H1 (cell line): ENCODE results near the gene DAP.

Experiments
- BACH1 ChIP-seq: IDR thresholded peaks from 2 replicates; pipeline ENCODE4 v1.6.1; 2012; ENCODE audit warnings: low read length, improper control_type of control experiment
- EZH2 ChIP-seq: fragments of 200-600 bp; sonication (generic); IDR thresholded peaks from 2 replicates; pipeline ENCODE4 v1.7.1; 2012; ENCODE audit warnings: low read depth, mild to moderate bottlenecking, moderate library complexity, low read length, inconsistent platforms; ENCODE audit not compliant: severe bottlenecking
- RAD21 ChIP-seq, 2 experiments: IDR thresholded peaks in 1 of 2; conservative IDR thresholded peaks in 1 of 2; 2 replicates each; pipeline ENCODE4 v1.6.1; 2011; ENCODE audit warnings: low read depth in 2 of 2, low read length in 2 of 2, improper control_type of control experiment in 1 of 2, inconsistent platforms in 1 of 2, mild to moderate bottlenecking in 1 of 2, moderate library complexity in 1 of 2
- TAF1 ChIP-seq: IDR thresholded peaks from 2 replicates; pipeline ENCODE4 v1.6.1; 2011; ENCODE audit warnings: mild to moderate bottlenecking, low read depth, low read length
- TCF12 ChIP-seq: IDR thresholded peaks from 2 replicates; pipeline ENCODE4 v1.6.1; 2011; ENCODE audit warnings: low read depth, mild to moderate bottlenecking, low read length
- YY1 ChIP-seq: IDR thresholded peaks from 2 replicates; pipeline ENCODE4 v1.6.1; 2011; ENCODE audit warnings: low read depth, mild to moderate bottlenecking, low read length
- TF ChIP-seq, protein P1 (sequence below), 3 experiments: IDR thresholded peaks; 1 replicate in 2 of 3; 2 replicates in 1 of 3; pipeline versions ENCODE4 v1.5.1 to v1.6.1; 2011; ENCODE audit warnings: low read length in 3 of 3, mild to moderate bottlenecking in 3 of 3, inconsistent platforms in 2 of 3, low read depth in 1 of 3, moderate library complexity in 1 of 3; ENCODE audit not compliant: insufficient read depth in 1 of 3; ENCODE audit errors: control extremely low read depth in 1 of 3
- TF ChIP-seq, protein P2 (sequence below): IDR thresholded peaks from 2 replicates; pipeline ENCODE4 v1.6.1; 2011; ENCODE audit warnings: low read length, improper control_type of control experiment
- TF ChIP-seq, protein P3 (sequence below): IDR thresholded peaks from 2 replicates; pipeline ENCODE4 v1.6.1; 2012; ENCODE audit warnings: inconsistent platforms

DNA sequence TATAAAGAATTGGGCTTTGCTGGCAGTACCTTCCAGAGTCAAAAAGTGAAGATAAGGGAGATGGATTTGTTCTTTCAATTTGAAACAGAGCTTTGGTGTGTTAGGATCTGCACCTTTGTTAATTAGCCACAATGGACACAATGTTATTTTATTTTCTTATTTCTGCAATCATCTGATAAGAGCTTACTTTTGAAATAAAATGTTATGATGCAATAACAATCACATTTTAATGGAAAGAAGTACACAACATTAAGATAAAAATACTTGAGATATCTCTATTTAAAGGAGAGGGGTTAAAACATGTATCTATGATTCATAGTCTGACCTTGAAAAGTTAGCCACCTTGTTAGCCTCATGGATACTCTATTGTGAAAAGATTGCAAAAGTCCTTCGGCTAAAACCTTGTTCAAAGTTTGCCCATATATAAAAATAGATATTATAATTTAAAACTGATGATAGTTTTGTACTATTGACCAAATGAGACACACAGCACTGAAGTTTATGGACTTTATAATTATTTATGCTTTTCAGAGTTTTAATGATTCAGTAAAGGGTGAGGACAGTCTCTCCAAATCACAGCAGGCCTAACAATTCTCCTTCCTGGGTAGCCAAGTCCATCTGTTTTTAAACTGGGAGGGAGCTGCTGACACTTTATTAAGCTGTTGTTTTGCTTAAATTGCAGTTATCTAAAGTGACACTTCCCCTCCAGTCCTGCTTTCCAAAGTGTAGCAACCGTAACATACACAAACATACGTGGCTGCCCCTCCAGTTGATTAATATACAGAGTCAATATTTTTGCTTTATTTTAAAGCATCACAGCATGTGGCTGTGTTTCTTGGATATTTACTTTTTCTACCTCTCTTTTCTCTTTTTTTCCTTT, 47.6 kb upstream of the DAP start:
- TF ChIP-seq, protein P1, sequence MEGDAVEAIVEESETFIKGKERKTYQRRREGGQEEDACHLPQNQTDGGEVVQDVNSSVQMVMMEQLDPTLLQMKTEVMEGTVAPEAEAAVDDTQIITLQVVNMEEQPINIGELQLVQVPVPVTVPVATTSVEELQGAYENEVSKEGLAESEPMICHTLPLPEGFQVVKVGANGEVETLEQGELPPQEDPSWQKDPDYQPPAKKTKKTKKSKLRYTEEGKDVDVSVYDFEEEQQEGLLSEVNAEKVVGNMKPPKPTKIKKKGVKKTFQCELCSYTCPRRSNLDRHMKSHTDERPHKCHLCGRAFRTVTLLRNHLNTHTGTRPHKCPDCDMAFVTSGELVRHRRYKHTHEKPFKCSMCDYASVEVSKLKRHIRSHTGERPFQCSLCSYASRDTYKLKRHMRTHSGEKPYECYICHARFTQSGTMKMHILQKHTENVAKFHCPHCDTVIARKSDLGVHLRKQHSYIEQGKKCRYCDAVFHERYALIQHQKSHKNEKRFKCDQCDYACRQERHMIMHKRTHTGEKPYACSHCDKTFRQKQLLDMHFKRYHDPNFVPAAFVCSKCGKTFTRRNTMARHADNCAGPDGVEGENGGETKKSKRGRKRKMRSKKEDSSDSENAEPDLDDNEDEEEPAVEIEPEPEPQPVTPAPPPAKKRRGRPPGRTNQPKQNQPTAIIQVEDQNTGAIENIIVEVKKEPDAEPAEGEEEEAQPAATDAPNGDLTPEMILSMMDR (IDR thresholded peaks at IDR 0.05; ENCODE audit: control extremely low read depth in 1 of 3, insufficient read depth in 1 of 3, low read depth in 1 of 3, low read length in 3 of 3) = no peak
- TF ChIP-seq, protein P2, sequence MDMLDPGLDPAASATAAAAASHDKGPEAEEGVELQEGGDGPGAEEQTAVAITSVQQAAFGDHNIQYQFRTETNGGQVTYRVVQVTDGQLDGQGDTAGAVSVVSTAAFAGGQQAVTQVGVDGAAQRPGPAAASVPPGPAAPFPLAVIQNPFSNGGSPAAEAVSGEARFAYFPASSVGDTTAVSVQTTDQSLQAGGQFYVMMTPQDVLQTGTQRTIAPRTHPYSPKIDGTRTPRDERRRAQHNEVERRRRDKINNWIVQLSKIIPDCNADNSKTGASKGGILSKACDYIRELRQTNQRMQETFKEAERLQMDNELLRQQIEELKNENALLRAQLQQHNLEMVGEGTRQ = no peak
- TF ChIP-seq TCF12 (no peak), EZH2 (no peak), RAD21 (IDR thresholded peaks at IDR 0.05 in 1 of 2, conservative IDR thresholded peaks at IDR 0.05 in 1 of 2; ENCODE audit: low read depth in 2 of 2, low read length in 2 of 2) (no peak), TAF1 (no peak), YY1 (no peak), BACH1 (no peak)
- TF ChIP-seq, protein P3, sequence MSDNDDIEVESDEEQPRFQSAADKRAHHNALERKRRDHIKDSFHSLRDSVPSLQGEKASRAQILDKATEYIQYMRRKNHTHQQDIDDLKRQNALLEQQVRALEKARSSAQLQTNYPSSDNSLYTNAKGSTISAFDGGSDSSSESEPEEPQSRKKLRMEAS = no peak
